Islet of Langerhans (tissue), 1 donor: Measurements from ENCODE around the gene CUL3.

Experiments used
- FAIRE-seq: peaks from one replicate; lab custom pipeline; 2011; peaks lifted over from hg19 to GRCh38; lab: Jason Lieb, UNC

CUL3 gene

GRCh38 chr2:224472137-224472536 lies 113.0 kb downstream of the CUL3 start:
- FAIRE-seq, result no peak

GRCh38 chr2:224469374-224469964 lies 115.7 kb downstream of the CUL3 start:
- no peak for FAIRE-seq

- no peak for FAIRE-seq
These were observed 118.8 kb downstream of the CUL3 start for GRCh38 chr2:224466304-224466895.

- FAIRE-seq, result no peak
These were observed 123.8 kb downstream of the CUL3 start for GRCh38 chr2:224461391-224461790.

- no peak for FAIRE-seq
These were observed 127.6 kb downstream of the CUL3 start for GRCh38 chr2:224457408-224458096.

- no peak for FAIRE-seq
These were observed 131.3 kb downstream of the CUL3 start for GRCh38 chr2:224453892-224454291.

GRCh38 chr2:224449212-224450147 lies 135.7 kb downstream of the CUL3 start:
- no peak for FAIRE-seq

- FAIRE-seq, result no peak
These were observed 136.9 kb downstream of the CUL3 start for GRCh38 chr2:224448236-224448635.

- no peak for FAIRE-seq
These were observed 140.4 kb downstream of the CUL3 start for GRCh38 chr2:224444783-224445182.

GRCh38 chr2:224444021-224444420 lies 141.1 kb downstream of the CUL3 start:
- FAIRE-seq, result no peak

GRCh38 chr2:224442071-224442967 lies 142.8 kb downstream of the CUL3 start:
- no peak for FAIRE-seq

GRCh38 chr2:224440988-224441387 lies 144.2 kb downstream of the CUL3 start:
- FAIRE-seq, result no peak

- no peak for FAIRE-seq
These were observed 146.4 kb downstream of the CUL3 start for GRCh38 chr2:224438726-224439125.

- FAIRE-seq, result no peak
These were observed 148.5 kb downstream of the CUL3 start for GRCh38 chr2:224436634-224437033.

- no peak for FAIRE-seq
These were observed 150.5 kb downstream of the CUL3 start for GRCh38 chr2:224434618-224435017.

- no peak for FAIRE-seq
These were observed 151.7 kb downstream of the CUL3 start for GRCh38 chr2:224433442-224433841.

GRCh38 chr2:224432003-224432579 lies 153.1 kb downstream of the CUL3 start:
- FAIRE-seq, result no peak

- no peak for FAIRE-seq
These were observed 155.7 kb downstream of the CUL3 start for GRCh38 chr2:224429441-224429810.

GRCh38 chr2:224428787-224429440 lies 156.2 kb downstream of the CUL3 start:
- no peak for FAIRE-seq

- no peak for FAIRE-seq
These were observed 157.7 kb downstream of the CUL3 start for GRCh38 chr2:224427471-224427870.

GRCh38 chr2:224426656-224427055 lies 158.5 kb downstream of the CUL3 start:
- FAIRE-seq, result no peak
